NCI-H146 (cell line): ENCODE measurements around the gene CFAP69.
"Not testable (repeated sequence)": the region's sequence is repeated elsewhere in the genome, so short reads cannot be mapped to it uniquely, and the experiment has no call there.

Experiments
- DNase-seq: peaks from one replicate; lab custom pipeline; 2025; lab: John Stamatoyannopoulos, UW

Gene CFAP69

GRCh38 chr7:90337106-90337505 is 92.1 kb downstream of the CFAP69 start:
- no peak for DNase-seq

- no peak for DNase-seq
These were observed 100.0 kb downstream of the CFAP69 start for GRCh38 chr7:90345016-90345415.

- DNase-seq, result peak; percentile 35
These were observed 100.8 kb downstream of the CFAP69 start for GRCh38 chr7:90345595-90346335.

GRCh38 chr7:90346336-90347125 is 101.6 kb downstream of the CFAP69 start, which contains the start of gene GTPBP10:
Gene GTPBP10 (plus strand): TSS chr7:90346716. CDS start chr7:90346742, 26 bp downstream.
- peak; percentile 94 for DNase-seq

GRCh38 chr7:90347759-90348158 is 102.8 kb downstream of the CFAP69 start:
- no peak for DNase-seq

- DNase-seq, result no peak
These were observed 104.3 kb downstream of the CFAP69 start for GRCh38 chr7:90349305-90349704.

GRCh38 chr7:90350032-90350431 is 105.1 kb downstream of the CFAP69 start:
- not testable (repeated sequence) for DNase-seq

- no peak for DNase-seq
These were observed 107.0 kb downstream of the CFAP69 start for GRCh38 chr7:90351987-90352386.
